ENCODE measurements around the gene UBE2QL1.

The UBE2QL1 gene

GRCh38 chr5:6448622-6449464 is at the start of gene UBE2QL1:
Gene UBE2QL1 (plus strand): TSS chr5:6448859. CDS start chr5:6448894, 35 bp downstream.
- DNase-seq, result no peak

- DNase-seq, result no peak
These were observed 48.4 kb upstream of the UBE2QL1 start for GRCh38 chr5:6399980-6400910.

- DNase-seq, result no peak
These were observed 47.2 kb upstream of the UBE2QL1 start for GRCh38 chr5:6401410-6401809.

GRCh38 chr5:6402939-6403338 is 45.7 kb upstream of the UBE2QL1 start:
- no peak for DNase-seq

GRCh38 chr5:6403416-6403815 is 45.2 kb upstream of the UBE2QL1 start:
- no peak for DNase-seq

- no peak for DNase-seq
These were observed 44.5 kb upstream of the UBE2QL1 start for GRCh38 chr5:6404129-6404528.

- no peak for DNase-seq
These were observed 43.1 kb upstream of the UBE2QL1 start for GRCh38 chr5:6405591-6405990.

GRCh38 chr5:6407558-6408259 is 41.0 kb upstream of the UBE2QL1 start:
- no peak for DNase-seq

GRCh38 chr5:6408260-6408596 is 40.4 kb upstream of the UBE2QL1 start:
- DNase-seq, result no peak

- DNase-seq, result no peak
These were observed 39.8 kb upstream of the UBE2QL1 start for GRCh38 chr5:6408627-6409446.

GRCh38 chr5:6410421-6410820 is 38.2 kb upstream of the UBE2QL1 start:
- DNase-seq, result no peak

- no peak for DNase-seq
These were observed 37.5 kb upstream of the UBE2QL1 start for GRCh38 chr5:6411141-6411540.

GRCh38 chr5:6412811-6413210 is 35.8 kb upstream of the UBE2QL1 start:
- no peak for DNase-seq

GRCh38 chr5:6417657-6418056 is 31.0 kb upstream of the UBE2QL1 start:
- no peak for DNase-seq

- DNase-seq, result no peak
These were observed 29.9 kb upstream of the UBE2QL1 start for GRCh38 chr5:6418679-6419276.

GRCh38 chr5:6419340-6419852 is 29.3 kb upstream of the UBE2QL1 start:
- no peak for DNase-seq

- DNase-seq, result no peak
These were observed 25.1 kb upstream of the UBE2QL1 start for GRCh38 chr5:6423327-6424109.

- DNase-seq, result no peak
These were observed 24.5 kb upstream of the UBE2QL1 start for GRCh38 chr5:6424110-6424659.

GRCh38 chr5:6424700-6425099 is 24.0 kb upstream of the UBE2QL1 start:
- no peak for DNase-seq

GRCh38 chr5:6427694-6428093 is 21.0 kb upstream of the UBE2QL1 start:
- no peak for DNase-seq
